Measurements from ENCODE around the gene SLC66A2.

DNA sequence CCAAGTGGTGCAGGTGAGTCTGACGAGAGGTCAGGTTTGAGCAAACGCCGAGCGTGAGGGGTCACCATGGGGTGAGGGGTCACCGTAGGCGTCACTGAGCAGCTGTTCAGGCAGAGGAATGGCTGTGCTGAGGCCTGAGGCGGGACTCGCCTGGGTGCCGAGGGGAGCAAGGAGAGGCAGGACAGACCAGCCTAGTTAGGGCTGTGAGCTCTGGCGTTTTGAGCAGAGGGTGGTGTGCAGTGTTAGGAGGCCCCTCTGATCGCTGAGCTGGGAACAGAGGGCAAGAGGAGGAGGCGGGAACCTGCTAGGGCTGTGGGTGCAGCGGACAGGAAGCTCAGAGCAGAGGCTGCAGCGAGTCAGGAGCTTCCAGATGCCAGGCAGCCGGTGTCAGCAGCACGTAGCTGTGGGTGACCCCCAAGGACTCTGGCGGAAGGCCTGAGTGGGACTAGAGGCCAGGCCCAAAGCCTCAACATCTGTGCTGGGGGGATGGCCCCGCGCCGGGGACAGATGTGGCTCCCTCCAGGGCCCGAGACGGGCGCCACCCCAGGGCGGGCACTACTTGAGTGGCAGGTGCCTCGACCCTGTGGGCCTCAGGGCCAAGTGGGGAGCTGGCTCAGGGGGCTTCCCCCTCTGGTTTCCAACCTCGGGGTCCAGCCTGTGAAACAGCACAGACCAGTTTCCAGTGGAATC is 98.0 kb downstream of the SLC66A2 start:
- TF ChIP-seq, protein P1, sequence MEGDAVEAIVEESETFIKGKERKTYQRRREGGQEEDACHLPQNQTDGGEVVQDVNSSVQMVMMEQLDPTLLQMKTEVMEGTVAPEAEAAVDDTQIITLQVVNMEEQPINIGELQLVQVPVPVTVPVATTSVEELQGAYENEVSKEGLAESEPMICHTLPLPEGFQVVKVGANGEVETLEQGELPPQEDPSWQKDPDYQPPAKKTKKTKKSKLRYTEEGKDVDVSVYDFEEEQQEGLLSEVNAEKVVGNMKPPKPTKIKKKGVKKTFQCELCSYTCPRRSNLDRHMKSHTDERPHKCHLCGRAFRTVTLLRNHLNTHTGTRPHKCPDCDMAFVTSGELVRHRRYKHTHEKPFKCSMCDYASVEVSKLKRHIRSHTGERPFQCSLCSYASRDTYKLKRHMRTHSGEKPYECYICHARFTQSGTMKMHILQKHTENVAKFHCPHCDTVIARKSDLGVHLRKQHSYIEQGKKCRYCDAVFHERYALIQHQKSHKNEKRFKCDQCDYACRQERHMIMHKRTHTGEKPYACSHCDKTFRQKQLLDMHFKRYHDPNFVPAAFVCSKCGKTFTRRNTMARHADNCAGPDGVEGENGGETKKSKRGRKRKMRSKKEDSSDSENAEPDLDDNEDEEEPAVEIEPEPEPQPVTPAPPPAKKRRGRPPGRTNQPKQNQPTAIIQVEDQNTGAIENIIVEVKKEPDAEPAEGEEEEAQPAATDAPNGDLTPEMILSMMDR (IDR thresholded peaks at IDR 0.05; ENCODE audit: low read length), result no peak
- TF ChIP-seq EZH2 (optimal IDR thresholded peaks at IDR 0.05; ENCODE audit: low read depth, low read length), result no peak
- no peak for TF ChIP-seq EZH2phosphoT487 (IDR thresholded peaks at IDR 0.05; ENCODE audit: low read length)

Data from MM.1S (cell line).